ENCODE measurements around the gene SHISA9.

- no peak for TF ChIP-seq POLR2A (IDR thresholded peaks at IDR 0.05; ENCODE audit: low read depth)
- no peak for TF ChIP-seq CTCF (IDR thresholded peaks at IDR 0.05)
- TF ChIP-seq EP300 (IDR thresholded peaks at IDR 0.05) = no peak
Observed at GRCh38 chr16:13171313-13171712, 269.9 kb downstream of the SHISA9 start.

All from esophagus muscularis mucosa (tissue), 4 donors.